GM04503 (cell line): ENCODE data around the gene PIK3R6.

Experiments used
- DNase-seq: peaks from one replicate; pipeline ENCODE4 v3.0.0-alpha.2; 2012; ENCODE audit warnings: low read depth

Gene PIK3R6

DNA sequence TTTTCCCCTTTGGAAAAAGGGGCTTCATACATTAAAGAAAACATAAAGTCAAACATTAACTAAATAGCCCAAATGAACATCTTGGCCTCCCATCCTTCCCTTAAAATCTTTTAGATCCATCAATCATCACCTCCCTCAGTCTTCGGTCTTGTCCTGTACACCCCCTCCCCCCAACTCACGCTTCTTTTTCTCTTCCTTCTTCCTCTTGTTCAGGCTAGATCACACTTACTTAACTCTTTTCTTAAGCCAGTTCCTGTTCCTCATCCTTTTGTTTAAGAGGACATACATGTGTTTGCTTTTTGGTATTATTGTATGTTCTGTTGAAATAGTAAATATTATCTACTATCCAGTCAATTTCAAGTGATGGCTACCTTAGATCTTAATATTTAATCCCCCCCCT lies 73.8 kb downstream of the PIK3R6 start:
- no peak for DNase-seq

DNA sequence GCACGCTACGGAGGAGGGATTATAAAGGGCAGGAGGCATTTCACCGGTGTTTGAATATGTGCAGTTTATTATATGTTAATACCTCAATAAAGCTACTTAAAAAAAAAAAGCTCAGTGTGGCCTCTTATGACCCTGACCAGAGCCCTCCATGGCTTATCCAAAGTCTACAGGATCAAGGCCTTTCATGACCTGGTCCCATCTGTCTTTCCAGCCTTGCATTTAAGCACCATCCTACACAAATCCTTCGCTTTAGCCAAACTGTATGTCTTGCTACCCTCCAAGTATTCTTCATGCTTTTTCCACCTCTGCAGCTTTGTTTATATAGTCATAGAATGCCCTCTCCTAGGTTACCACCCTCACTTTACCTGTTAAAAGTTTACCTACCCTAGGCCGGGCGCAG lies 74.8 kb downstream of the PIK3R6 start:
- DNase-seq, result no peak

- DNase-seq, result peak; percentile 29
Measured at GRCh38 chr17:8791910-8792270, 75.6 kb downstream of the PIK3R6 start.

DNA sequence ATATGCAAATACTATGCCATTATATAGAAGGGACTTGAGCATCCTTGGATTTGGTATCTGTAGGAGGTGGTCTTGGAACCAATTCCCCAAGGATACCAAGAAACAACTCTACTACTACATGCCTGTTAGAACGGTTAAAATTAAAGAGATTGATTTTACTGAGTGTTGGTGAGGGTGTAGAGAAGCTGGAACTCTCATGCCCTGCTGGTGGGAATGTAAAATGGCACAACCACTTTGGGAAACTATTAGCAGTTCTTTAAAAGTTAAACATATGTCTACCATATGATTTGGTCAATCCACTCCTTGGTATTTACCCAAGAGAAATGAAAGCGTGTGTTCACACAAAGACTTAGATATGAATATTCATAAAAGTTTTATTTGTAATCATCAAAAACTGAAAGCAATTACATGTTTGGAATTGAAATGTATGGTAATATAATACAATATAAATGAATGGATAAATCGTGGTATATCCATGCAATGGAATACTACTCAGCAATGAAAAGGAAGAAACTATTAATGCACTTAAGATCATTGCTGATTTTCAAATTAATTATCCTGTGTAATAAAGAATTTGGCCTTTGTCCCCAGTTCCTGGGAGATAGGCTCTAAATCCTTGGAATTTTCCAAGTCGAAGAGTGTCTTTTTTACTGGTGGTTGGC lies 76.1 kb downstream of the PIK3R6 start:
- no peak for DNase-seq

DNA sequence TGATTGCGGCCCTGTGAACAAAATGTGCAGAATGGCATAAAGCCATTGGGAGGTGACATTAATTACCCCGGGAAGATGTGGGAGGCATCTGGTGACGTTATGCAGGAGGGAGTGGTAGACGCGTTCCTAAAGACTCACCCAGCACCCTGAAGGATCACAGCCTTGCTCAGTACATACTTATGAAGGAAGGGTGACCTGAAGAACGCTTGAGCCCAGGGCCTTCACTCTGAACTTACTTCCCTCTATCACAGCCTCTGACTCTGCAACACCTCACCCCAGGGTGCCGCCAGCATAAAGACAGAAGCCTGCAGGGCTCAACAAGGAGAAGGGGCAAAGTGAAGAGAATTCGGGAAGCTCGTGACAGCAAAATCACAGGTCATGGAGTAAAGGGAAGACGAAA lies 77.7 kb downstream of the PIK3R6 start:
- DNase-seq, result no peak

GRCh38 chr17:8788998-8789397 lies 78.5 kb downstream of the PIK3R6 start:
- no peak for DNase-seq

DNA sequence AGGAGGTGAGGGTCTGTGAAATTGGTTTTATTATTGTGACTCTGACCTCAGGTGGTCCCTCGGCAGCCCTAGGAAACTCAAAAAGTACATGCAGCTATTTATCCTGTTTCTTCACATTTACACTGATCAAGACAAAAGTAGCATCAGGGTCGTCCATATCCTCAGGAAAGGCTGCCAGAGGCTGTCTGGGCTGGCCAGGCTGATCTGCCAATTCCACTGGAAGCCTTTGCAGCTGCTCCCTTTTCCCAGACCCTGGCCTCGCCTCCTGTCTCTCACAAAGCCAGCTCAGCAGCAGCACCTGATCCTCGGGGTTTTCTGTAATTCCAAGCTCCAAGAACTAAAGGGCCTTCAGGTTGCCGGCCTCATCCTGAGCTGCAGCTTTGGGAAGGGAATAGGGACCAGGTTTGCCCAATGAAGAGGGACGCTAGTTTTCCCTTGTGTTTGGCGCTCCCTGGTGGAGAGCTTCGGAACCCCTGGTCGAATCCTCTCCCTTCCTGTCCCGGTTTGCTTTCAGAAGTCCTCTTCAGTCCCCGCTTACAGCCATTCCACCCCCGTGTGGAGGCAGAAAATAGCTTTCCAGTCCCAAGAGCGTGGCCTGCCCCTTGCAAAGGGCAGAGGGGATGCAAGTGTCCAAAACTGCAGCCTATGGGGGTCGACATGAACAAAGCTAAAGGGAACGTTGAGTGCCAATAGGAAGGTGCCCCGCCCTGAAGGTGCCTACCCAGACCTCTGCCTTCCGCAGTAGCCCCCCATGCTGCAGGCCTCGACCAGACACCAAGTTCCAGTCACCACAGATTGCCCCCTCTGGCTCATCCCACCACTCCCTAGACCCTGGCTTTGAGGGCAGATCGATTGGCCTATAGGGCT lies 81.7 kb downstream of the PIK3R6 start:
- no peak for DNase-seq

- no peak for DNase-seq
Measured at GRCh38 chr17:8782176-8782575, 85.3 kb downstream of the PIK3R6 start.

GRCh38 chr17:8781776-8782175 lies 85.7 kb downstream of the PIK3R6 start:
- no peak for DNase-seq

- DNase-seq, result no peak
Measured at GRCh38 chr17:8776881-8777280, 90.6 kb downstream of the PIK3R6 start.

GRCh38 chr17:8776248-8776647 lies 91.2 kb downstream of the PIK3R6 start:
- DNase-seq, result no peak

- no peak for DNase-seq
Measured at GRCh38 chr17:8766731-8767130, 100.7 kb downstream of the PIK3R6 start.

DNA sequence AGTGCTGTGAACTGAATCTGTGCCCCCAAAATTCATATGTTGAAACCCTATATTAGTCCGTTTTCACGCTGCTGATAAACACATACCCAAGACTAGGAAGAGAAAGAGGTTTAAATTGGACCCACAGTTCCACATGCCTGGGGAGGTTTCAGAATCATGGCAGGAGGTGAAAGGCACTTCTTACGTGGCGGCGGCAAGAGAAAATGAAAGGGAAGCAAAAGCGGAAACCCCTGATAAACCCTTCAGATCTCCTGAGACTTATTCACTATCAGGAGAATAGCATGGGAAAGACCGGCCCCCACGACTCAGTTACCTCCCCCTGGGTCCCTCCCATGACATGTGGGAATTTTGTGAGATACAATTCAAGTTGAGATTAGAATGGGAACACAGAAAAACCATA lies 105.5 kb downstream of the PIK3R6 start:
- DNase-seq, result no peak

- DNase-seq, result no peak
Measured at GRCh38 chr17:8758137-8758596, 109.3 kb downstream of the PIK3R6 start, which contains the start of gene SPDYE4. SPDYE4 (minus strand) TSS chr17:8758546; CDS start chr17:8758382, 164 bp downstream.

DNA sequence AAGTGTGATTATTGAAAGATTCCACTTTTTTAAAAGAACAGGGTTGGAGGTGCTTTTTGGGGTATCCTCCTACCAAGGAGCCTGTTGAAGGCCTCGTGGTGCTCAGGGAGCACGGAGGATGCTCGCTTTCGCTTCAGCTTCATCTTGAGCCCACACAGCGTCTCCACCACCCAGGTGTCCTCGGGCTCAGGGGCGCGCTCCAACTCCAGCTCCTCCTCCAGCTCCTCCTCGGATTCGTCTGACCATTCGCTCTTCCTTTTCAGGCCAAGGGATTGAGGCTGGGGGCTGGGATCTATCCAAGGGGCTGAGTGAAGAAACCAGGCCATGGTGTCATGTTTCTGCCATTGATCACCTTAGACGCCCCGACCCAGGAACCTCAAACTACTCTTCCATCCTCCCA lies 110.3 kb downstream of the PIK3R6 start:
- no peak for DNase-seq

GRCh38 chr17:8755590-8756255 lies 111.8 kb downstream of the PIK3R6 start:
- DNase-seq, result no peak

DNA sequence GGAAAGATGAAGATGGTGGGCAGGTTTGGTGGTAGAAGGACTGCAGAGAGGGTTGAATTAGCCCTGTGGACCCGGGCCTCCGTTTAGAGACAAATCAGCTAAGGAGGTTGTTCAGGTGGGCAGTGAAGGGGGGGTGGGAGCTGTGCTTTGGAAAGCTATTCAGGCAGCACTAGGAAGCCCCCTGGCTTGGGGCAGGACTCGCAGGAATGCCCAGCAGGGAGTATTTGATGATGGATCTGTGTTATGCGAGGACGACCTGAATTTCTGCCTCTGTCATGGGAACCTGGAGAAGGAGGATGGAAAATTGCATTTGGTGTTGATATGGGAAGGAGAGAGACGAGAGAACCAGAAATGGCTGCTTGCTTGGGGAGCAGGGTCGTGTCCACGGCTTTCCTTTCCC lies 112.6 kb downstream of the PIK3R6 start:
- DNase-seq, result no peak

DNA sequence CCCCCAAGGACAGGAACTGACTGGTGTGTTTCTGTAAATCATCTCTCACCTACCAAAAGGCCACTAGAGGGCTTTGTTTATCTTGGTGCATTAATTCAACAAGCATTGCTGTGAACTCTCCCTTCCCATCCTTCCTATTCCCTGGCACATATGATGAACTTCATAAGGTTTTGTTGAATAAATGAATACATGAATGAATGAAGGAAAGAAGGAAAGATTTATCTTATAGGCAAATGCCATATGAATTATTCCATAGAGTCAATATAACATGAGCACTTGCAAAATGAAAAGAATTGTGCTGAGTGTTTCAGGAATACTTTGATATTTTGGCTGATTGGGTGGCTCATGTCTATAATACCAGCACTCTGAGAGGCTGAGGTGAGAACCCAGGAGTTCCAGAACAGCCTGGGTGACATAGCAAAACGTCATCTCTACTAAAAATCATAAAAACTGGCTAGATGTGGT lies 113.5 kb downstream of the PIK3R6 start:
- DNase-seq, result no peak

GRCh38 chr17:8753136-8753975 lies 114.1 kb downstream of the PIK3R6 start:
- DNase-seq, result no peak
